Measurements from ENCODE around the gene TRDN.
"Not testable (repeated sequence)": the region's sequence is repeated elsewhere in the genome, so short reads cannot be mapped to it uniquely, and the experiment has no call there.

Gene TRDN

DNA sequence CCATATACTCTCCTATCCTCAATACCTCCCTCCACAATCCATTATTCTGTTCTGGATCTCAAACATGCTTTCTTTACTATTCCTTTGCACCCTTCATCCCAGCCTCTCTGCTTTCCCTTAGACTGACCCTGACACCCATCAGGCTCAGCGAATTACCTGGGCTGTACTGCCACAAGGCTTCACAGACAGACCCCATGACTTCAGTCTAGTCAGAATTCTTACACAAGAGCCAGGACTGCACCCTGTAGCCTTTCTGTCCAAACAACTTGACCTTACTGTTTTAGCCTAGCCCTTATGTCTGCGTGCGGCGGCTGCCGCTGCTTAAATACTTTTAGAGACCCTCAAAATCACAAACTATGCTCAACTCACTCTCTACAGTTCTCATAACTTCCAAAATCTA is 76.9 kb downstream of the TRDN start:
- not testable (repeated sequence) for DNase-seq

DNA sequence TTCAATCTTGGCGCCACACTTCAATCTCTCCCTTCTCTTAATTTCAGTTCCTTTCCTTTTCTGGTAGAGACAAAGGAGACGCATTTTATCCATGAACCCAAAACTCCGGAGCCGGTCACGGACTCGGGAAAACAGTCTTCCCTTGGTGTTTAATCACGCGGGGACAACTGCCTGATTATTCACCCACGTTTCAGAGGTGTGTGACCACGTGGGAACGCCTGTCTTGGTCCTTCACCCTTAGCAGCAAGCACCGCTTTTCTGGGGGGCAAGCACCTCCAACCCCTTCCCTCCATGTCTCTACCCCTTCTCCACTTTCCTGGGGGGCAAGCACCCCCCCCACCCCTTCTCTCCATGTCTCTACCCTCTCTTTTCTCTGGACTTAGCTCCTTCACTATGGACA is 79.3 kb downstream of the TRDN start:
- not testable (repeated sequence) for DNase-seq

DNA sequence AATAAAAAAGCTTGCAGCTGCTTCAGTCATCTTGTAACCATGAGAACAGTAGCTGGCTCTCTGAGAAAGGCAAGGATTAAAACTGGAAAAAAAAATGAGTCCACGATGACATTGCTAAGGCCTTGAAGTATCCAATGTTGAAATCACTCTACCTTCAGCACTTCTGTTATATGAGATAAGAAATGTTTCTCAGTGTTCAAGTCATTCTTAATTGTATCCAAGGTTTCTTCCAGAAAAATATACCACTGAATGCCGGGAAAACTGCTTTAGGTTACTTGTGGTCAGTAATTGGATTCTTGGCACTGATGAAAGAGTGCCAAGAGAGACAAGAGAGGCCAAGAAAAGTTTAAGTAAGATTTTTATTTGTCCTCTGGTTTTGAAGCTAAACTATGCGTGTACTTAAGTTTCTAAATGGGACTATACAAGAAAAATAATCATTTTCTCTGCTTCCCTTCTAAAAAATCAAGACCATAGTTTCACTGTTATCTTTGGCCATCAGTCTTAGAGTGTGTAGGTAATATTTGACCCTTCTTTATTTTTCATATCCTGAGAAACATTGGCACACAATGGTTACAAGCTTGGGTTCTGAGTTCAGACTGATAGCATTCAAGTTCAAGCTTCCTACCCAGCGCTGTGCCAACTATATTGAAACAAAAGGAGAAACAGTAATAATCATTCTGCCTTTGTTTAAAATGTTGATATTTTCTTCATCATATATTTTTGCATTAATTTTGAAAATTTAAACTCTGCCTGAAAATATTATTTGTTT is 84.6 kb downstream of the TRDN start:
- no peak for DNase-seq

DNA sequence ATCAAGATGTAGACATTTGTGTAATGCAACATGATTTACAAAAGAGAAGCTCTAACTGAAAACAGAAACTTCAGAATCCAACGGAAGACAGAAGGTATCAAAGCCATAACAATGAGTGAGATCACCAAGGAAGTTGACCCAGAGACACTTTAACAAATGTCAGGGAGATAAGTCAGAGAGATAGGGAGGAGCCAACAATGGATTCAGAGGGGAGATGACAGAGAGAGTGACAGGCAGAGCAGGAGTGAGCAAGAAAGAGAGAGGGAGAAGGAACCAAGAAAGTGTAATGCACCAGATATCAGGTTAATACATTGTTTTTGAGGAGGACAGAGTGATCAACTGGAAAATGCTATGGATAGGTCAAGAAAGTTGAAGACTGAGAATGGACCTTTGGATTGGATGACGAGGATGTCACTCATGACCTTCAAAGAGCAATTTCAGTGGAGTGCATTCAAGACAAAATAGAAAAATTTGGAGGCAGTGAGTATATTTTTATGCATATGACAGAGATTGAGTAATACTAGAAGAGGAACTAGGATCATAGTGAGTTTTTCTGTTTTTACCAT is 86.6 kb downstream of the TRDN start:
- DNase-seq, result no peak

DNA sequence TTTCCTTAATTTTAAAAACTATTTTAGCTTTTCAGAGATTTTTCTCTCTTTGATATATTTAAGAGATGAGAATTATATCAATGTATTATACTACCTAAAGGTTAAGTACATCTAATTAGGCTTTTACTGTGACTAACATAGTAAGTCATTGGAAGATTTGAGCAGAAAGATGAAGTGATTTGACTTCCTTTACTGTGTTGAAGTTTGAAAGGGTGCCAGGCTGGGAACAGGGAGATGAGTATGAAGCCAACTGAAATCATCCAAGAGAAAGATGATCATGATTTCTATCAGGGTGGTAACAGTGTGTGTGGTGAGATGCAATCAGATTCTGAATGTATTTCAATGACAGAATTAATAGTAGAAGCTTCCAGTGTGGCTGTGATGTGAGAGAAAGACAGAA is 87.3 kb downstream of the TRDN start:
- no peak for DNase-seq

DNA sequence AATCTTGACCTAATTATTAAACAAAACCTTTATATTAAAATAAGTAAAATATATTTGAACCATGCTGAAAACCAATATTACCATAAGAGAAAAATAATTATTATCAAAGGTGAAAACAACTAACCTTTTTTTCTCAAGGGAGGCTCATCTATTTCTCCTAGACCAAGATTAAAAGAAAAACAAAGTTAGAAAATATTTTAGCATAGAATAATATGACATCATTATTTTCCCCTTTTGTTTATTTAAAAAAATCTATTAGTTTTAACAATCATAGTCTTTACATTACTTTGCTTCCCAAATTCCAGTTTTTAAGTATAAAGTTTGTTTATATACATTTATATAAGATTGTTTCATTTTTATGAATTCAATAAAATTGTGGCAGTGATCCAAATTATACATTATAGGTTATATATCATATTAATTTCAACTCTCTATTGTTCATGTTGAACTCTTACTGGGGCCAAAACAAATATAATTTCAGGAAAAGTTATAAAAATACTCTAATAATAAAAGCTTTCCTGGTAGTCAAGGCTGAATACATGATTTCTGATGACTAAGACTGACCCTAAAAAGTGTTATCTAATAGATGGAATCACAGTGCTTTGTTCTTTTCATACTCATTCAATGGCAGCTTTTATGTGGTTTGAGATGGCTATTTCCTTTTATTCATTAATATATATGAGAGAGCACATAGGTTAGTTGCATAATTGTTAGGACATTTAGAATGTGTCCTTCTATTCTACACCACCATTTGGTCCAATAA is 89.4 kb downstream of the TRDN start:
- DNase-seq, result no peak

DNA sequence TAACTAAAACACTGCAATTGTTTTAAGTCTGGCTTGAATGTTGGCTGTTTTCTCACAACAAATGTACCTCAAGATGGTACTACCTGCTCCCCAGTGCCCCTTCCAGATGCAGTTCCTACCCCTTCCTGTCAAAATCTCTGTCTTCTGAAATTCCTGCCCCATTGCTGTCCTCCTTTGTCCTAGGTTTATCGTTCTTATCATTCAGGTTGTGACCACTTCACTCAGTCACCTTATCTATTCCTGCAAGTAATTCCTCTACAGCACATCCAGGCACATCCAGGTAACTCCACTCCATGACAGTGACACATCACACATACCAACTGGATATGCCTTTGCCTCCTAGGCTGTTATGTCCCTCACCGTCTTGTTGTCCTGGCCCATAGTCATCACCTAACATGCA is 90.2 kb downstream of the TRDN start:
- no peak for DNase-seq

DNA sequence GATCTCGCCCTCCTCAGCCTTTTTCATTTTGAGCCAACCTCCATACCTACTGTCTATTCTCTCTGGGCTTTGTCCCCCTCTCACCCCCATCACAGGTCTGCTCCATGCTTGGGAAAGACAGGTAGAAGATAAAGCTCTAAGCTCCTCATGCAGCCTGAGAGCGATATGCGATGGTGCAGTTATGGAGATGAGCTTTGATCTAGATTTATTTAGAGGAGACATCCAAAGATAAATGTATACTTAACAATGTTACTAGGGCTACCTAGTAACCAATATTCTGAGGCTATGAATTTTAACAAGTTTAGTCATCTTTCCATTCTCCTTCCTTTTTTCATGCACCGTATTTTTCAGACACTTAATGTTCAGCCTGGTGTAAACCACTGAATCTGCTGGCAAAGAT is 95.3 kb downstream of the TRDN start:
- DNase-seq, result no peak

DNA sequence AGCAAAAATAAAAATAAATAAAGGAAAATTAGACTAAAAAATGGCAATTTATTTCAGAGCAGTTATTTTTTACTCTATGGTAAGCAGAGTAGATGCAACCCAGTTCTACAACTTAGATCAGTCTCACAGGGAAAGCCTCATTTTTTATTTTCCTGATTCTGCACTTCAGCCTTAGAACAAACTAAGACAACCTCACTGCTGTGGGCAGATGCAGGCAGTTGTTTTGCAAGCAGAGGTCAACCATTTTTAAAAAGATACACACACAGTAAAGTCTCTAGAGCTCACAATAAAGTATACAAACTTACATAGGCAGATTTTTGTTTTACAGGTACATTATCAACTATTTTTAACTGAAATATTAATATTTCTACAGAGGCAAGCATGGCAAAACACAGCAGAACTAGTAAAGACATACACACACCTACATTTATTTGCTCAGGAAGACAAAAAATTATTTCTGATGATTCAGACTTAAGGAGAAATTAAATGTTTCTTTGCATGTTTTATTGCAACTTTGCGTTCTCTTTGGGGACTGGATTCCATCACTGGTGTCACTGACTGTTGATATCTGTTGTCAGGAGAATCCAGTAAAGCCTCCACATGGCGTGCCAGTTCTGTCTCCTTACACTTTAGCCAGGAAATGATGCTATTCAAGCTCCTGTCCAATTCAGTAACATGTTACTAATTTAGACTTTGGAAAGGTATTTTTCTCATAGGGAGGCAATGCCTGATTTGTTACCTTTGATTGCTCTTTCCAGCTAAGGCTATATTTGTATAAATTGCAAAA is 102.7 kb downstream of the TRDN start:
- DNase-seq, result no peak

DNA sequence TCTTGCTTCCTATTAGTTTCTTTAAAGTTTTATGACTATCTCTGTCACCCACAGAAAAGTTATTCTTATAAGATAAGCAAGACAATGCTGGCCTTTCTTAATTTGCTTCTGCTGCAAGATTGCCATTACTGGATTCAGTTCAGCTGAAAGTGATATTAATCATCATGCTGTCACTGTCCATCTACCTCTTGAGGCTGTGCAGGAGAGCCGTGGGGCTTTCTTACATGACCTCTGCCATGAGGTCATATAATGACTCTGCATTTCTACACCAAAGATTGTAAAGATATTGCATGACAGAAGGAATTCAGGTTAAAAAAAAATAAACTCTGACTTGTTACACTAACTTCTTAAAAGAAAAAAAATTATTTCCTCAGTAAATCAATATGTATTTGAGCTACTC is 106.9 kb downstream of the TRDN start:
- DNase-seq, result peak; percentile 3

DNA sequence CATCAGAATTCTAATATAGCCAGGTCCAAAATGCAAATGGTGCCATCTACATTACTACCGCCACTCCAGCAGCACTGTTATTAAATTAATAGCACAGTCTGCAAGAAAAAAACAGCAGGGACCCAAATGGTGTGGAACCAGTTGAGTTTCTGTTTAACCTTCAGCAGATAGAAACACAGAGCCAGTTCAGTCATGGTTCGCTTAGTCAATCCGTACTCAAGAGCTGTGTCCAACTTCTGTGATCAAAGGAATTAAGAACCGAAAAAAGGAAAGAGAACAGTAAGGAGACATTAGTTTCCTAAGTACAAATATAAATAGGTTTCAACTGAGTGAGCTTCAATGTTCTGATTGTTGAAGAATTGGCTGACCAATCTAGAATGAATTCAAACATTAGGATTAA is 107.7 kb downstream of the TRDN start:
- no peak for DNase-seq

DNA sequence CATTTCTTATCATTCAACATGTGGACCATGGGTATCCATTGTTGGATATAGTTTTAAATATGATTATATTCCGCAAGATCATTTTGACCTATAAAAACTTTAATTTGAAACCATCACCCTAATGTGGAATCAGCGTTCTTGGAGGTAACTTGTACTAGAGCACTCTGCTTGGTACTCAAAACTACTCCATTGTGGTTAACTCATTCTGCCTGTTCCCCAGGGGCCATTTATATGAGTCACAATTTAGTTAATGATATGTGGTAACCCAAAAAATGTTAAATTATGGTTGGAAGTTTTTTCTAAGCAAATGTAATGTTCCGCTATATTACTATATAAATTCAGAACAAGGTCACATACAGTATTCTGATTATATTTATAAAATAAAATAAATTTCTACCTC is 109.3 kb downstream of the TRDN start:
- DNase-seq, result no peak

DNA sequence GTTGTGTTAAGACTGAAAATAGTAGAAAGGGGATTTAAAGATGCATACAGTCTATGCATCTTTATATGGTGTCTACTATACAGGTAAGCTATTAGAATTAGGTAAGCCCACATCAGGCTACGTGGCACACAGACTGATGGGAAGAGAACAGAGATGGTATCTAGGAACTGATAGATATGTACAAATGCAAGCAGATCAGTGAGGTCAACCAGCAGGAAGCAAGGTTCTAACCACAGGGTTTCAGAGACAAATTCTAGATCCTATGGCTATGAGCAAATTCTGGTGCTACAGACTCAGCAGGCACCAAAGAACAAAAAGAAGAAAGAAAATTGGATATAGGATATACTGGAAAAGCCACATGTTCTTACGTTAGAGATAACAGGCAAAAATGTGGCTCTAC is 110.6 kb downstream of the TRDN start:
- no peak for DNase-seq

DNA sequence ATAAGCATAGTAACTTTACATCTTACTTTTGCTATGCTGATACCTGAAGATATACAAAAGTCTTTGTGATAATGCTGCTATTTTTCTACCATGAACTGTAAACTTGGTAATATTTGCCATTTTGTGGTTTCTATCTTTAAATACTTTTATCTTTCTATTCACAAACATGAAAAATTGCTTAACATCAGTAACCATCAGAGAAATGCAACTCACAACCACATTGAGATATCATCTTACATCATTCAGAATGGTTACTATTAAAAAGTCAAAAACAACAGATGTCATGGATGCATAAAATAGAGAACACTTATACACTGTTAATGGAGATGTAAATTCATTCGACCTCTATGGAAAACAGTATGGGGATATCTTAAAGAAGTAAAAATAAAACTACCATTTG is 112.0 kb downstream of the TRDN start:
- no peak for DNase-seq

DNA sequence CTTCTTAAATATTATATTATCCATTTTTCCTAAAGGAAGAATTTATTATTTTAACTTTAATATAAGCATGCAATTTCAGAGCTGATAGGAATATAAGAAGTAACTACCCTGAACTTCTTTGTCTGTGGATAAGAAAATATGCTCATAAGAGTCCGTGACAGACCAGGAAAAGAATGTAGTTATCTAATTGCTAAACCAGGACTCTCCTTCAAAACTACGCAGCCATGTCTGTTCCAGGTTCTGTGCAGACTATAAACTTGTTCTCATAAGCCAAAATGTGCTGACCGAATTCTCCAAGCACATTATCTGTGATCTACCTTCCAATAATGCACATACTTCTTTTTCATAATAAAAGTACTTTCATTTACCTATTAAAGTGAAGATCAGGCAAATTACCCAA is 116.5 kb downstream of the TRDN start:
- DNase-seq, result no peak

DNA sequence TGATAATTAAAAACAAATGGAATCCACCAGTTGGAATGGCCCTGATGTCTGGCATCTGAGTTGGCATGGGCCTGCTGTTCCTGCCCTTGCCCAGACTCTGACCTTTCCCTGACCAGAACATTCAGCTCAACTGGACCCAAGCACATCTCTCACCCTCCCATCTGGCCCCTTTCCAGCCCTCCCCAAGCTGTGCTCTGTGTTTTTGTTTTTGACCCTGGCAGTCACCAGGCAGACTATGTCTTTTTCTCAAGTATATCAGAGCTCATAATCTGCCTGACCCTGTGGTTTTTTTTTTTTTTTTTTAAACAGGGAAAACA is 117.6 kb downstream of the TRDN start:
- DNase-seq, result no peak

DNA sequence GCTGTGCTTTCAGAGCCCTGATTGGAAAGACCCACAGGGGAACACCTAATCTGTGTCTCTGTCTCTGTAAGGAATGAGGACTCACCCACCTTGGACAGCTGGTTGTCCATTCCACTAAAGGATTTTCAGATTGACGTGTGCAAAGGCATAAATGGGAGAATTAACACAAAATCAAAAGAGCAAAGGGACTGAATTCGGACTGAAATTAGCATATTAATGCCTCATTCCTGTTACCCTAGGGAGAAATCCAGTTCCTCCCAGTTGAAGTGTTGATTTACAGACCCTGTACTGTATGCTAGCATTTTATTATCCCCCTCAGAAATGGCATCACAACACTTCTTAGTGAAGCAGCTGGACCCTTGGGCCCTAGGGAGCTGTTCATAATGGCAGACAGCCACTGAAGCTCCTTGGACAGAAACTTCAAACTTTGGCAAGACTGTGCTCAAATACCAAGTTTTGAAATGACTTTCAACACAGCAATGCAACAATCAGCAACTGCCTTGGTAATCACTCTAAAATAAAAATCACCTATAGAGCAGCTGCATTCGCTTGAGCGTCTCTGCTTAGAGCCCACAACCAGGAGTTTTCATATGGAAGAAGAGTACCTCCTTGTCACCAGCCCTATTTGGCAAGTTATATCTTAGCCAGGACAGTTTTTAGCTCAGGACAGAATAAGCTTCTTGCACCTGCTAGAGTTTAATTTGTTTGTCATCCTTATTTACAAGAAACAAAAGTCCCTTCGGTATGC is 118.1 kb downstream of the TRDN start:
- DNase-seq, result no peak

DNA sequence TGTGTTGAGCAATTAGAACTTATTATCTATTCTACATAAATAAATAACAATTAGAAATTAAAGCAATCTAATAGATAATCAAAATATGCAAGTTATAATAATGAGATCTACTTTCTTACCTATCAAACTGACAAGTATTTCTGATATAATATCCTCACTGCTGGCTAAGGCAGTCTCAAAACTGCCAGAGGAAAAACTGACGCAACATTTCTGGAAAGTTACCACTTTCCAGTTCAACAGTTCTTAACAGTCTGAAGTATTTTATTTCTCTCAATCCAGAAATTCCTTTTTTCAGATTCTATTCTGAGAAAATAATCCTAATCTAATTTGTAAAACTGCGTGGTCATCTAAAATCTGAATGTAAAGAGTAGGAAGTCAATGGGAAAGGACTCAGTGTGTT is 121.0 kb downstream of the TRDN start:
- DNase-seq, result no peak

DNA sequence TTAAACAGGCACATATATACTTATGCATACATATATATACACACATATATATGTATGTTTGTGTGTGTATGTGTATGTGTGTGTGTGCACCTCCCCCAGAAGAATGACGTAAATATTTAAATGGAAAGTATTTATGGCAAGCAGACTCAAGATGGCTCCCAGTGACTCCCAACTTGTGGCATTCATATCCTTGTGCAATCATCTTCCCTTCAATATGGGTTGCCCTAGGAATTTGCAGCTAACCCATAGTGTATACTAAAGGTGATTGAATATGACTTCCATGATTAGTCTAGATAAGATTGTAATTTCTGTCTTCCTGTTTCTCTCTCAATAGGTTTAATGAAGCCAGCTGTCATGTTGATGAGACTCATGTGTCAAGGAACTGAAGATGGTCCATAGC is 127.6 kb downstream of the TRDN start:
- DNase-seq, result no peak

DNA sequence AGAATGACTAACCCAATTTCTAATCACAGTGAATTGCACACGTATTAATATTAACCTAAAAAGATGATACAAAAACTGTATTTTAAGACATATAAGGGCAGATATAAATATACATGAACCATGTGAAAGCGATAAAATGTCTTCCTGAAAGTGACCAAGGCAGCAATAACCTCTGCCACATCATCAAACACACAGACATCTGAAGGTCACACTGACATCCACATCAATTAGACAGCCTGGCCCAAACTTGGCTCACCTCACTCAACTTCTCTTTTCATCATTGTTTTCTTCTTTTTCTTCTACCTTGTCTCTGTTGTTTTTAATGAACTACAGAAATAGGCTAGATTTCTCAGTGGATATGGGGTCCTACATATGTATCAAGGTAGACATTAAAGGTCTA is 128.5 kb downstream of the TRDN start:
- DNase-seq, result no peak

DNA sequence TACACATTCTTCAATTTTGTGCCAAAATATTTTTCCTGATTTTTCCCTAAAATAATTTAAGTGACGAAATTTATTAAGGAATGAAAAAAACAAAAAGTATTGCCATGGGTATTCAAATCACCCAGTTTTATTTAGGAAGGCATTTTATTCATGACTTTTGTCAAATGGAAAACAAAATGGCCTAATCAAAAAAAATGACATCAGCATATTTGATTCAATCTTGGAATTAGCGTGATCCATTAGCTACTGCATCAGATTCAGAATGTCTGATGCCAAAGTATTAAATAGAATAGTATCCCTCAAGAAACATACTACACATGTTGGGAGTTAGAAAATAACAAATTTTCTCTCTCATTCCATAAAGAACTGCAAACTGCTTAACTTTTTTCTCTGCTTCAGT is 129.2 kb downstream of the TRDN start:
- DNase-seq, result no peak

DNA sequence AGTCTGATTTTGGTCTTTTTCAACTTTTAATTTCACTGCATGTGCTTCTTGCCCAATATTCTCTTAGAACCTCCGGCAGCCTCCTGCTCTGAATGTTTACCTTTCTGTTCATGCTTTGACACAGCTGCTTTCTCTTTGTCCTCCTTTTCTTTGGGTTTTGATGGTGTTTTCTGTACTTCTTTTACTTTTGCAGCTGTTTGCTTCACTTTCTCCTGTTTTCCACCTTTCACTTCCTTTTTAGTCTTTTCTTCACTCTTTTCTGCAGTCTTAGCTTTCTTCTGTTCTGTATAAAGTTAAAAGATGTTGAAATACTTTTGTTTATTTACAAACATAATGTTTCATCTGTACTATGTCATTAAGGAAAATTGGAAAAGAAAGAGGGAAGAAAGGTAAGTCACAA is 133.1 kb downstream of the TRDN start:
- no peak for DNase-seq

DNA sequence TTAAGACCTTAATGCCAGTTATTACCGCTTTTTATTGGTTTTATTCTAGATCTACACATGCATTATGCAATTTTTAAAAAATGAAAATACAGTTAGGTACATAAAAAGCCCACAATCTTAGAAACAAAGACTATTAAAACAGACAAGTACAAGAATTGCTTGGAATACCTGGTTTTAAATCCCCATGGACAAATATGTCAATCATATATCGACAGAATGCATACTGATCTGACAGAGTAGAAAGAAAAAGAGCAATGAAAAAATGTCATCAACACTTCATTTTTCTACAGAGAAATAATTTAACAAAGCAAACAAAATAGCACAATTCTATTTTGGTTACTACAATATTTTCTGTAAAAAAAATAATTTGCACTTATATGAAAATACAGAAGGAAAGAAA is 139.7 kb downstream of the TRDN start:
- DNase-seq, result no peak
